ENCODE data around the gene HSPB3.

The HSPB3 gene

DNA sequence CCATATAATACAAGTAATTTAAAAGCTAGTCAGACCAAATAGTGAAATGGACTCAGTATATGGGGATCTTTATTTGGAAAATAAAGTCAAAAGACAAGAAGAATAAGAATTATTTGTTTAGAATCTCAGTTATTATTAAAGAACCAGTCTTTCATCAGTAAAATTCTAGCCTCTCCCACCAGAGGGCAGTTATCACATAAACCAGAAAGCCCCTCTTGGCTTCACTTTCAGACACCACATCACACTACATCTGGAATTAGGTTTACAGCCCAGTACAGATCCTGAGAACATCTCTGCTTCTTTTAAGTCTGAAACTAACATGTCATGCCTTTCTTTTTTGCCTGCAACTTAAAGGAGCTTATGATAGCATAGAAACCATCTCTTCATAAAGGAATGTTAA is 12.2 kb upstream of the HSPB3 start:
- no peak overlapping the region for H3K4me3 ChIP-seq (ENCODE audit: low read length, poor library complexity, severe bottlenecking)
- H3K9ac ChIP-seq (ENCODE audit: low read depth, low read length, poor library complexity, severe bottlenecking) = no peak overlapping the region
- H2AFZ ChIP-seq (ENCODE audit: low read length) = peak overlapping the region; percentile 41; the same call in 1 of the 2 replicates
- H4K20me1 ChIP-seq (ENCODE audit: insufficient read depth, low read length, poor library complexity, severe bottlenecking) = no peaks in the 10 kb centered on the region
- H3K4me1 ChIP-seq (ENCODE audit: insufficient read depth, low read length, poor library complexity, severe bottlenecking) = peaks cover 11% of the 10 kb centered on the region
- H3K27me3 ChIP-seq (ENCODE audit: insufficient read depth, low read length, poor library complexity, severe bottlenecking) = no peaks in the 10 kb centered on the region
- H3F3A ChIP-seq (ENCODE audit: low read depth) = no peaks in the 10 kb centered on the region
- H3K9me3 ChIP-seq (ENCODE audit: insufficient read depth, low read depth, low read length) = no peaks in the 10 kb centered on the region
- no peak overlapping the region for H3K4me2 ChIP-seq (ENCODE audit: low read depth, low read length, poor library complexity, severe bottlenecking)
- H3K36me3 ChIP-seq (ENCODE audit: insufficient read depth, low read length) = no peaks in the 10 kb centered on the region
- no peaks in the 10 kb centered on the region for H3K79me2 ChIP-seq (ENCODE audit: insufficient read depth, low read length)
- TF ChIP-seq EZH2phosphoT487 (IDR thresholded peaks at IDR 0.05; ENCODE audit: borderline replicate concordance) = no peak
- TF ChIP-seq, protein P1, sequence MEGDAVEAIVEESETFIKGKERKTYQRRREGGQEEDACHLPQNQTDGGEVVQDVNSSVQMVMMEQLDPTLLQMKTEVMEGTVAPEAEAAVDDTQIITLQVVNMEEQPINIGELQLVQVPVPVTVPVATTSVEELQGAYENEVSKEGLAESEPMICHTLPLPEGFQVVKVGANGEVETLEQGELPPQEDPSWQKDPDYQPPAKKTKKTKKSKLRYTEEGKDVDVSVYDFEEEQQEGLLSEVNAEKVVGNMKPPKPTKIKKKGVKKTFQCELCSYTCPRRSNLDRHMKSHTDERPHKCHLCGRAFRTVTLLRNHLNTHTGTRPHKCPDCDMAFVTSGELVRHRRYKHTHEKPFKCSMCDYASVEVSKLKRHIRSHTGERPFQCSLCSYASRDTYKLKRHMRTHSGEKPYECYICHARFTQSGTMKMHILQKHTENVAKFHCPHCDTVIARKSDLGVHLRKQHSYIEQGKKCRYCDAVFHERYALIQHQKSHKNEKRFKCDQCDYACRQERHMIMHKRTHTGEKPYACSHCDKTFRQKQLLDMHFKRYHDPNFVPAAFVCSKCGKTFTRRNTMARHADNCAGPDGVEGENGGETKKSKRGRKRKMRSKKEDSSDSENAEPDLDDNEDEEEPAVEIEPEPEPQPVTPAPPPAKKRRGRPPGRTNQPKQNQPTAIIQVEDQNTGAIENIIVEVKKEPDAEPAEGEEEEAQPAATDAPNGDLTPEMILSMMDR (conservative IDR thresholded peaks at IDR 0.05; ENCODE audit: low read length) = peak; percentile 70
- H3K9me2 ChIP-seq (replicated peaks; ENCODE audit: low read depth, low read length) = no peaks in the 10 kb centered on the region

DNA sequence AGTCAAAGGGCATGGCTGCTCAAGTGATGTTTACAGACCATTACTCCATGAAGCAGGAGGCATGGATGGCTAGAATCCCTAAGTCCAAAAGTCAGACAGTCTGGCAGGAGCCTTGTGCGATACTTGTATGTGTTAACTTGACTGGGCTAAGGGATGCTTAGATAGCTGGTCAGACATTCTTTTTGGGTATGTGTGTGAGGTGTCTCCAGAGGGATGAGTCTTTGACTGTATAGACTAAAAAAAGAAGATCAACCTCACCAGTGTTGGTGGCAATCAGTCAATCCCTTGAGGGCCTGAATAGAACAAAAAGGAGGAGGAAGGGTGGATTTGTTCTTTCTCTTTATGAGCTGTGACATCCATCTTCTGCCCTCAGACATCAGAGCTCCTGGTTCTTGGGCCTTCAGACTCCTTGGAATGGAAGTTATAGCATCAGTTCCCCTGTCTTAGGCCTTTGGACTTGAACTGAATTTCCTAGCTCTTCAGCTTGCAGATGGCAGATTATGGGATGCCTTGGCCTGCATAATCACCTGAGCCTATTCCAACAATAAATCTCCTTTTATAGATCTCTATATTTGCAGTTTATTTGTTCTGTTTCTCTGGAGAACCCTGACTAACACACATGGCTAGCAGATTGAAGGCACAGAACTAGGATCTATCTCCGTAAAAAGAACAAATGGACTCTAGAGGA is 9.7 kb upstream of the HSPB3 start:
- Histone ChIP-seq H3K4me1 (ENCODE audit: insufficient read depth, low read length, poor library complexity, severe bottlenecking) (peaks cover 3% of the 10 kb centered on the region), H3K9me3 (ENCODE audit: insufficient read depth, low read depth, low read length) (no peaks in the 10 kb centered on the region), H3K9ac (ENCODE audit: low read depth, low read length, poor library complexity, severe bottlenecking) (no peak overlapping the region), H2AFZ (ENCODE audit: low read length) (no peak overlapping the region), H3K27me3 (ENCODE audit: insufficient read depth, low read length, poor library complexity, severe bottlenecking) (no peaks in the 10 kb centered on the region), H3F3A (ENCODE audit: low read depth) (no peaks in the 10 kb centered on the region), H3K4me2 (ENCODE audit: low read depth, low read length, poor library complexity, severe bottlenecking) (no peak overlapping the region), H4K20me1 (ENCODE audit: insufficient read depth, low read length, poor library complexity, severe bottlenecking) (no peaks in the 10 kb centered on the region), H3K79me2 (ENCODE audit: insufficient read depth, low read length) (no peaks in the 10 kb centered on the region), H3K4me3 (ENCODE audit: low read length, poor library complexity, severe bottlenecking) (no peak overlapping the region), H3K9me2 (replicated peaks; ENCODE audit: low read depth, low read length) (no peaks in the 10 kb centered on the region), H3K36me3 (ENCODE audit: insufficient read depth, low read length) (no peaks in the 10 kb centered on the region)
- TF ChIP-seq, protein P1 (conservative IDR thresholded peaks at IDR 0.05; ENCODE audit: low read length) = no peak
- no peak for TF ChIP-seq EZH2phosphoT487 (IDR thresholded peaks at IDR 0.05; ENCODE audit: borderline replicate concordance)

GRCh38 chr5:54446379-54446732 is 9.1 kb upstream of the HSPB3 start:
- Histone ChIP-seq H3K4me3 (ENCODE audit: low read length, poor library complexity, severe bottlenecking) (no peak overlapping the region), H3F3A (ENCODE audit: low read depth) (no peaks in the 10 kb centered on the region), H2AFZ (ENCODE audit: low read length) (no peak overlapping the region), H3K79me2 (ENCODE audit: insufficient read depth, low read length) (no peaks in the 10 kb centered on the region), H3K27me3 (ENCODE audit: insufficient read depth, low read length, poor library complexity, severe bottlenecking) (no peaks in the 10 kb centered on the region), H3K9ac (ENCODE audit: low read depth, low read length, poor library complexity, severe bottlenecking) (no peak overlapping the region), H3K9me2 (replicated peaks; ENCODE audit: low read depth, low read length) (no peaks in the 10 kb centered on the region), H3K4me1 (ENCODE audit: insufficient read depth, low read length, poor library complexity, severe bottlenecking) (no peaks in the 10 kb centered on the region), H3K9me3 (ENCODE audit: insufficient read depth, low read depth, low read length) (no peaks in the 10 kb centered on the region), H3K4me2 (ENCODE audit: low read depth, low read length, poor library complexity, severe bottlenecking) (no peak overlapping the region), H4K20me1 (ENCODE audit: insufficient read depth, low read length, poor library complexity, severe bottlenecking) (no peaks in the 10 kb centered on the region), H3K36me3 (ENCODE audit: insufficient read depth, low read length) (no peaks in the 10 kb centered on the region)
- TF ChIP-seq EZH2phosphoT487 (IDR thresholded peaks at IDR 0.05; ENCODE audit: borderline replicate concordance) = no peak
- TF ChIP-seq, protein P1 (conservative IDR thresholded peaks at IDR 0.05; ENCODE audit: low read length) = no peak

Data from Loucy (cell line).